PFSK-1 (cell line): Measurements from ENCODE around the gene MMP2.

Source experiments
- POLR2AphosphoS5 ChIP-seq: IDR thresholded peaks from 2 replicates; pipeline ENCODE4 v1.6.1; 2012; ENCODE audit warnings: low read depth, mild to moderate bottlenecking, control low read depth, low read length, moderate library complexity
- REST ChIP-seq, 2 experiments: IDR thresholded peaks; 2 replicates each; pipeline versions ENCODE4 v1.6.1 to v1.8.0; 2011 to 2012; ENCODE audit warnings: low read depth in 2 of 2, low read length in 2 of 2, control low read depth in 1 of 2, inconsistent platforms in 1 of 2, mild to moderate bottlenecking in 1 of 2, moderate library complexity in 1 of 2; ENCODE audit not compliant: insufficient read depth in 1 of 2

- TF ChIP-seq POLR2AphosphoS5 (no peak), REST (IDR thresholded peaks at IDR 0.05; ENCODE audit: insufficient read depth in 1 of 2, low read depth in 2 of 2, low read length in 2 of 2) (no peak)
Observed at GRCh38 chr16:55497558-55497957, 18.6 kb downstream of the MMP2 start.
